ENCODE measurements around the gene DEFB132. TPM values are rescaled to one million over a fixed set of nuclear protein-coding genes. Genes with fewer than 3 reads are reported as not detected.

DEFB132 gene
- total and polyA plus RNA-seq, 2 donors (not counting 1 experiment from before 2014, with no cell fraction given), result not detected

GRCh38 chr20:210809-211502 is 46.6 kb upstream of the DEFB132 start:
- ChIA-PET CTCF (interaction anchor here (1.7 to 4.9 kb wide), 4 partner anchors 9 to 119 kb away, joined by 5 to 27 read pairs (median 12); partner anchors contain the start of gene DEFB129), POLR2A (no interaction called here)
- H3K9ac ChIP-seq (ENCODE audit: low read length), result no peak overlapping the region
- H3K36me3 ChIP-seq (replicated peaks in 1 of 2; ENCODE audit: control extremely low read depth in 1 of 2, control insufficient read depth in 1 of 2, extremely low read depth in 1 of 2, insufficient read depth in 2 of 2, low read length in 1 of 2), result no peaks in the 10 kb centered on the region
- no peak overlapping the region for H3K4me2 ChIP-seq (replicated peaks; ENCODE audit: low read depth, low read length, poor library complexity, severe bottlenecking)
- H4K20me1 ChIP-seq (ENCODE audit: control insufficient read depth, insufficient read depth, low read length, poor library complexity, severe bottlenecking), result no peaks in the 10 kb centered on the region
- H2AFZ ChIP-seq (ENCODE audit: insufficient read depth, low read depth, low read length, poor library complexity, severe bottlenecking), result no peak overlapping the region
- no peaks in the 10 kb centered on the region for H3K27me3 ChIP-seq (replicated peaks in 1 of 4; ENCODE audit: control extremely low read depth in 1 of 4, control insufficient read depth in 3 of 4, insufficient read depth in 4 of 4, low read length in 3 of 4)
- no peaks in the 10 kb centered on the region for H3K9me3 ChIP-seq (ENCODE audit: control extremely low read depth in 1 of 3, control insufficient read depth in 2 of 3, insufficient read depth in 1 of 3, low read length in 2 of 3)
- H3K79me2 ChIP-seq (ENCODE audit: control insufficient read depth, insufficient read depth, low read length), result no peaks in the 10 kb centered on the region
- 65% methylated on average over 5 of the region's 7 CpGs for WGBS (ENCODE audit: insufficient coverage)
- H3K27ac Mint-ChIP-seq, result no peak overlapping the region
- H3K4me1 ChIP-seq (ENCODE audit: control insufficient read depth in 2 of 2, insufficient read depth in 2 of 2, low read length in 2 of 2), result no peaks in the 10 kb centered on the region
- H3K4me3 Mint-ChIP-seq, result no peak overlapping the region
- TF ChIP-seq CTCF (IDR thresholded peaks at IDR 0.05), result no peak
- TF ChIP-seq EZH2 (IDR thresholded peaks at IDR 0.05; ENCODE audit: borderline replicate concordance, insufficient read depth, low read depth, low read length, poor library complexity, severe bottlenecking), result no peak
- intact Hi-C loops (cut with micrococcal nuclease), result no loop called here
- no peak overlapping the region for H3K4me3 ChIP-seq (ENCODE audit: control extremely low read depth in 1 of 5, extremely low read depth in 1 of 5, insufficient read depth in 1 of 5, low read depth in 2 of 5, low read length in 4 of 5)
- no peaks in the 10 kb centered on the region for H3K4me1 Mint-ChIP-seq
- peaks cover 13% of the 10 kb centered on the region for H3K27me3 Mint-ChIP-seq
- DNase-seq (no peak), ATAC-seq (ENCODE audit: low read depth) (no peak)
- no peaks in the 10 kb centered on the region for H3K9me3 Mint-ChIP-seq (ENCODE audit: insufficient read depth)
- H3K27ac ChIP-seq (ENCODE audit: low read length in 2 of 2), result no peak overlapping the region

GRCh38 chr20:214383-214782 is 43.1 kb upstream of the DEFB132 start:
- Histone ChIP-seq H3K9ac (ENCODE audit: low read length) (no peak overlapping the region), H3K4me3 (ENCODE audit: control extremely low read depth in 1 of 5, extremely low read depth in 1 of 5, insufficient read depth in 1 of 5, low read depth in 2 of 5, low read length in 4 of 5) (no peak overlapping the region), H3K4me2 (replicated peaks; ENCODE audit: low read depth, low read length, poor library complexity, severe bottlenecking) (no peak overlapping the region), H3K4me1 (ENCODE audit: control insufficient read depth in 2 of 2, insufficient read depth in 2 of 2, low read length in 2 of 2) (no peaks in the 10 kb centered on the region), H3K79me2 (ENCODE audit: control insufficient read depth, insufficient read depth, low read length) (no peaks in the 10 kb centered on the region), H4K20me1 (ENCODE audit: control insufficient read depth, insufficient read depth, low read length, poor library complexity, severe bottlenecking) (no peaks in the 10 kb centered on the region), H3K36me3 (replicated peaks in 1 of 2; ENCODE audit: control extremely low read depth in 1 of 2, control insufficient read depth in 1 of 2, extremely low read depth in 1 of 2, insufficient read depth in 2 of 2, low read length in 1 of 2) (no peaks in the 10 kb centered on the region), H3K27ac (ENCODE audit: low read length in 2 of 2) (no peak overlapping the region), H3K9me3 (ENCODE audit: control extremely low read depth in 1 of 3, control insufficient read depth in 2 of 3, insufficient read depth in 1 of 3, low read length in 2 of 3) (no peaks in the 10 kb centered on the region), H2AFZ (ENCODE audit: insufficient read depth, low read depth, low read length, poor library complexity, severe bottlenecking) (no peak overlapping the region), H3K27me3 (replicated peaks in 1 of 4; ENCODE audit: control extremely low read depth in 1 of 4, control insufficient read depth in 3 of 4, insufficient read depth in 4 of 4, low read length in 3 of 4) (peaks cover 0 to 4% (median 2%) of the 10 kb centered on the region in 4 experiments)
- intact Hi-C loops (cut with micrococcal nuclease), result no loop called here
- Mint-ChIP-seq H3K4me1 (no peaks in the 10 kb centered on the region), H3K27me3 (peaks cover 20% of the 10 kb centered on the region), H3K9me3 (ENCODE audit: insufficient read depth) (no peaks in the 10 kb centered on the region), H3K4me3 (no peak overlapping the region), H3K27ac (no peak overlapping the region)
- no CpG with 5 or more reads among the region's 2 CpGs for WGBS (ENCODE audit: insufficient coverage)
- POLR2A ChIA-PET, result interaction anchor here (0.7 kb wide), 1 partner anchor 34 kb away, joined by 4 read pairs; no protein-coding TSS in a partner anchor
- ATAC-seq (ENCODE audit: low read depth), result no peak
- DNase-seq, result no peak
- CTCF ChIA-PET, result interaction anchor here (1.2 to 2.9 kb wide), 3 partner anchors 10 to 116 kb away, joined by 3 to 18 read pairs (median 7); no protein-coding TSS in a partner anchor
- TF ChIP-seq CTCF (IDR thresholded peaks at IDR 0.05), result no peak
- no peak for TF ChIP-seq EZH2 (IDR thresholded peaks at IDR 0.05; ENCODE audit: borderline replicate concordance, insufficient read depth, low read depth, low read length, poor library complexity, severe bottlenecking)
